Uterus (tissue), 4 donors: ENCODE results near the gene RAX2. TPM values are rescaled to one million over a fixed set of nuclear protein-coding genes. Genes with fewer than 3 reads are reported as not detected.

Source experiments
- DNase-seq, 2 donors: peaks; one replicate each; pipeline ENCODE4 v3.0.0-alpha.2; 2019 to 2020
- H3K27ac ChIP-seq, 2 donors: fragments of 200-600 bp; sonication (generic); 1 replicate in 1 of 2; 2 replicates in 1 of 2; pipeline ENCODE4 v1.5.1; 2016 to 2018
- H3K27me3 ChIP-seq, 2 donors: fragments of 200-600 bp; sonication (generic); one replicate each; pipeline ENCODE4 v1.5.1; 2018 to 2019; ENCODE audit warnings: control low read depth in 1 of 2
- H3K36me3 ChIP-seq, 2 donors: fragments of 200-600 bp; sonication (generic); one replicate each; pipeline ENCODE4 v1.5.1; 2019; ENCODE audit warnings: control low read depth in 1 of 2
- H3K4me1 ChIP-seq, 2 donors: fragments of 200-600 bp; sonication (generic); one replicate each; pipeline ENCODE4 v1.5.1; 2018 to 2019; ENCODE audit warnings: control low read depth in 1 of 2
- H3K4me3 ChIP-seq, 2 donors: fragments of 200-600 bp; sonication (generic); 1 replicate in 1 of 2; 2 replicates in 1 of 2; pipeline ENCODE4 v1.5.1; 2018 to 2019; ENCODE audit warnings: mild to moderate bottlenecking in 1 of 2
- H3K9me3 ChIP-seq, 2 donors: fragments of 200-600 bp; sonication (generic); one replicate each; pipeline ENCODE4 v1.5.1; 2019; ENCODE audit warnings: control low read depth in 1 of 2
- POLR2A ChIP-seq, 2 donors: fragments of 450-650 bp; IDR thresholded peaks; one replicate each; pipeline ENCODE4 v1.6.1; 2016; ENCODE audit warnings: antibody characterized with exemption in 2 of 2, mild to moderate bottlenecking in 1 of 2, moderate library complexity in 1 of 2
- intact Hi-C: fragments of 100-400 bp; cut with DNase I; formaldehyde crosslinking; loops from one replicate; pipeline ENCODE4 v1.15.1; 2023; ENCODE audit warnings: low total_unique reads
- small RNA-seq: library from RNA; depleted of rRNA; stranded (forward); fragments of <200 nt; gene quantifications from one replicate; pipeline ENCODE3, GENCODE V24; 2016
- total RNA-seq, 4 donors: library from RNA; depleted of rRNA in 3 of 4; stranded (reverse); fragments of >200 nt in 3 of 4; gene quantifications; one replicate each; pipeline versions ENCODE4 v1.1.0 to v1.2.4, GENCODE V29; 2014 to 2023
- TF ChIP-seq, protein P1 (sequence below), 4 experiments: fragments of 200-600 bp in 2 of 4; fragments of 450-650 bp in 2 of 4; sonication (generic) in 2 of 4; IDR thresholded peaks; one replicate each; pipeline ENCODE4 v1.5.1; 2016 to 2019; ENCODE audit warnings: antibody characterized with exemption in 4 of 4, mild to moderate bottlenecking in 2 of 4, moderate library complexity in 1 of 4
- donor health status: DM: yes; HTN: yes; CAD: no.

Gene RAX2
- total RNA-seq, 4 donors from 2014 or later = 0.14 to 4.3 TPM; not detected in 2

GRCh38 chr19:3721131-3721886, 50.7 kb downstream of the RAX2 start:
- TF ChIP-seq POLR2A (IDR thresholded peaks at IDR 0.05) = peak in 1 of 2 donors; percentile 67
- TF ChIP-seq, protein P1, sequence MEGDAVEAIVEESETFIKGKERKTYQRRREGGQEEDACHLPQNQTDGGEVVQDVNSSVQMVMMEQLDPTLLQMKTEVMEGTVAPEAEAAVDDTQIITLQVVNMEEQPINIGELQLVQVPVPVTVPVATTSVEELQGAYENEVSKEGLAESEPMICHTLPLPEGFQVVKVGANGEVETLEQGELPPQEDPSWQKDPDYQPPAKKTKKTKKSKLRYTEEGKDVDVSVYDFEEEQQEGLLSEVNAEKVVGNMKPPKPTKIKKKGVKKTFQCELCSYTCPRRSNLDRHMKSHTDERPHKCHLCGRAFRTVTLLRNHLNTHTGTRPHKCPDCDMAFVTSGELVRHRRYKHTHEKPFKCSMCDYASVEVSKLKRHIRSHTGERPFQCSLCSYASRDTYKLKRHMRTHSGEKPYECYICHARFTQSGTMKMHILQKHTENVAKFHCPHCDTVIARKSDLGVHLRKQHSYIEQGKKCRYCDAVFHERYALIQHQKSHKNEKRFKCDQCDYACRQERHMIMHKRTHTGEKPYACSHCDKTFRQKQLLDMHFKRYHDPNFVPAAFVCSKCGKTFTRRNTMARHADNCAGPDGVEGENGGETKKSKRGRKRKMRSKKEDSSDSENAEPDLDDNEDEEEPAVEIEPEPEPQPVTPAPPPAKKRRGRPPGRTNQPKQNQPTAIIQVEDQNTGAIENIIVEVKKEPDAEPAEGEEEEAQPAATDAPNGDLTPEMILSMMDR (IDR thresholded peaks at IDR 0.05) = peak in 2 of 4 experiments; percentile 34 to 46
- peak; percentile 56 to 74 for DNase-seq
- Histone ChIP-seq H3K27ac (no peak overlapping the region), H3K27me3 (peaks cover 17 to 24% of the 10 kb centered on the region in 2 donors), H3K4me1 (peaks cover 0 to 12% of the 10 kb centered on the region in 2 donors), H3K4me3 (no peak overlapping the region), H3K9me3 (no peaks in the 10 kb centered on the region), H3K36me3 (no peaks in the 10 kb centered on the region)
- intact Hi-C loops = no loop called here

DNA sequence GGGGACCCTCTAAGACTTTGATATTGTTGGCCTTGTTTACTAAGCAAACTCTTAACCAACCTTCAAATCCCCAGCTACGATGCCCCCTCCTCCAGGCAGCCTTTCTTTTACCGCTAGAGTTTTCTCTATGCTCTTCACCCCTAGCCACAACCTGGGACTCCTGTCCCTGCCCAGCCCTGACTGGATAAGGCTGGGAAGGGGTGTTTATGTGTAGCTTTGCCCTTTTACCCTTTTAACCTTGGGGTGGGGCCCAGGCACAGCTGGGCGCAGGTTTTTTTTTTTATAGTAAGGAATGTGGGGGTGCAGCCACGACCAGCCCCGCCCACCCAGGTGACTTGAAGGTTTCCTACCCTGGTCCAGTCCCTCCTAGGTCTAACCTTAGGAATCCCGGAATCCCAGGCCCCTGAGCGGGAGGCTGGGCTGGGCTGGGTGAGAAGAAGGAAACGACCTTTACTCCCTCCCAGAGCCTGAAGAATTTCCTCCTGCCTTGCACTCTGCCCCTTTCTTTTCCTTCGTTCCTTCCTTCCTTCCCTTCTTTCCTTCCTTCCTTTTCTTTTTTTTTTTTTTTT, 51.6 kb downstream of the RAX2 start:
- Histone ChIP-seq H3K27me3 (peaks cover 17 to 24% of the 10 kb centered on the region in 2 donors), H3K4me1 (peaks cover 0 to 12% of the 10 kb centered on the region in 2 donors), H3K4me3 (no peak overlapping the region), H3K9me3 (no peaks in the 10 kb centered on the region), H3K36me3 (no peaks in the 10 kb centered on the region), H3K27ac (no peak overlapping the region)
- no peak for DNase-seq
- intact Hi-C loops = no loop called here
- TF ChIP-seq, protein P1 (IDR thresholded peaks at IDR 0.05) = no peak
- no peak for TF ChIP-seq POLR2A (IDR thresholded peaks at IDR 0.05)

DNA sequence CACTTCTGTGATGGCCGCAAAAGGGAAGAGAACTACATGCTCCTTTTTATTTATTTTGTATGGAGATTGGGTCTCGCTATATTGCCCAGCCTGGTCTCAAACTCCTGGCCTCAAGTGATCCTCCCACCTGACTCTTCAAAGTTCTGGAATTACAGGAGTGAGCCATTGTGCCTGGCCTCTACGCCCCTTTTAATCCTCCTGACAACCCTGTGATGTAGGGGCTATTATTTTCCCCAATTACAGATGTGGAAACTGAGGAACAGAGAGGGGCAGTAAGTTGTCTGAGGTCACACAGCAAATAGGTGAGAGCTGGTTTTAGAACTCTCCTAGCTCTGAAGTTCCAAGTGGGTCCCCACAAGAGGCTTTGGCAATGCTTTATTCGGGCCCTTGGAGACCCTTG, 52.2 kb downstream of the RAX2 start:
- no peaks in the 10 kb centered on the region for H3K36me3 ChIP-seq
- H3K4me3 ChIP-seq = no peak overlapping the region
- intact Hi-C loops = no loop called here
- no peak overlapping the region for H3K27ac ChIP-seq
- H3K27me3 ChIP-seq = peaks cover 17 to 24% of the 10 kb centered on the region in 2 donors
- no peak for DNase-seq
- H3K4me1 ChIP-seq = peaks cover 0 to 12% of the 10 kb centered on the region in 2 donors
- no peak for TF ChIP-seq POLR2A (IDR thresholded peaks at IDR 0.05)
- TF ChIP-seq, protein P1 (IDR thresholded peaks at IDR 0.05) = no peak
- H3K9me3 ChIP-seq = no peaks in the 10 kb centered on the region

Small RNA genes lying within 50 kb of the gene (small RNA-seq; reads per million reads assigned to genes)
- not detected for gene AC005777.1

Other genes with a start within 250 kb of the RAX2 start
- gene TEKTIP1, start 233.1 kb downstream of the RAX2 start, total RNA-seq = 1 to 10 TPM in 1 of 4 donors, not detected in 3; 5.5 TPM
- 10 to 100 TPM in 3 of 4 donors, under 1 TPM in 1; 0.59 to 44.9 (median 38.9) TPM for gene MFSD12, start 214.6 kb downstream of the RAX2 start, total RNA-seq
- 100 to 1,000 TPM in 1 of 4 donors, 10 to 100 TPM in 3; 52.9 to 232 (median 63.6) TPM for gene HMG20B, start 199.3 kb downstream of the RAX2 start, total RNA-seq
- 1 to 10 TPM in 1 of 4 donors, under 1 TPM in 1, not detected in 2; 0.07 to 4.0 TPM for gene GIPC3, start 186.8 kb downstream of the RAX2 start, total RNA-seq
- gene TBXA2R, start 165.4 kb downstream of the RAX2 start, total RNA-seq = 1 to 10 TPM in 2 of 4 donors, not detected in 2; 2.6 to 7.3 TPM
- gene CACTIN, start 145.4 kb downstream of the RAX2 start, total RNA-seq = 10 to 100 TPM in 3 of 4 donors, 1 to 10 TPM in 1; 6.8 to 28.4 (median 20.7) TPM
- 10 to 100 TPM in 3 of 4 donors, 1 to 10 TPM in 1; 6.2 to 77.5 (median 33.2) TPM for gene PIP5K1C, start 71.8 kb downstream of the RAX2 start, total RNA-seq
- gene TJP3, start 63.8 kb downstream of the RAX2 start, total RNA-seq = 1 to 10 TPM in 3 of 4 donors, under 1 TPM in 1; 0.37 to 7.4 (median 3.9) TPM
- gene APBA3, start 10.5 kb downstream of the RAX2 start, total RNA-seq = 10 to 100 TPM; 14.1 to 52.6 (median 27.4) TPM
- 100 to 1,000 TPM in 1 of 4 donors, 10 to 100 TPM in 3; 14.4 to 196 (median 40.0) TPM for gene MRPL54, start 9.5 kb downstream of the RAX2 start, total RNA-seq
- gene MATK, start 14.2 kb upstream of the RAX2 start, total RNA-seq = 10 to 100 TPM in 1 of 4 donors, 1 to 10 TPM in 2, not detected in 1; 1.0 to 11.2 (median 1.5) TPM
- not detected for gene ZFR2, start 96.8 kb upstream of the RAX2 start, total RNA-seq
- gene ATCAY, start 108.5 kb upstream of the RAX2 start, total RNA-seq = under 1 TPM in 1 of 4 donors, not detected in 3; 0.97 TPM
- under 1 TPM in 1 of 4 donors, not detected in 3; 0.67 TPM for gene NMRK2, start 160.8 kb upstream of the RAX2 start, total RNA-seq
- gene DAPK3, start 198.9 kb upstream of the RAX2 start, total RNA-seq = 100 to 1,000 TPM in 2 of 4 donors, 10 to 100 TPM in 1, 1 to 10 TPM in 1; 7.1 to 119 (median 91.9) TPM
- gene EEF2, start 213.2 kb upstream of the RAX2 start, total RNA-seq = 1,000 to 10,000 TPM in 2 of 4 donors, 100 to 1,000 TPM in 2; 936 to 2,469 (median 1,635) TPM
- gene PIAS4, start 235.5 kb upstream of the RAX2 start, total RNA-seq = 10 to 100 TPM in 3 of 4 donors, 1 to 10 TPM in 1; 10.0 to 39.4 (median 23.4) TPM